NCI-H1417 (cell line): ENCODE data around the gene SNX5.
"Not testable (repeated sequence)": the region's sequence is repeated elsewhere in the genome, so short reads cannot be mapped to it uniquely, and the experiment has no call there.

Source experiments
- DNase-seq, 3 experiments: peaks; one replicate each; lab custom pipeline; 2025; lab: John Stamatoyannopoulos, UW

The SNX5 gene

GRCh38 chr20:17960400-17960885 lies 8.2 kb downstream of the SNX5 start:
- not testable (repeated sequence) for DNase-seq

- no peak for DNase-seq
Observed at GRCh38 chr20:17959257-17959627, 9.4 kb downstream of the SNX5 start.

GRCh38 chr20:17958373-17959256 lies 10.0 kb downstream of the SNX5 start:
- no peak for DNase-seq

- no peak for DNase-seq
Observed at GRCh38 chr20:17957505-17958363, 10.9 kb downstream of the SNX5 start.

- DNase-seq, result no peak
Observed at GRCh38 chr20:17956099-17956685, 12.4 kb downstream of the SNX5 start.

DNA sequence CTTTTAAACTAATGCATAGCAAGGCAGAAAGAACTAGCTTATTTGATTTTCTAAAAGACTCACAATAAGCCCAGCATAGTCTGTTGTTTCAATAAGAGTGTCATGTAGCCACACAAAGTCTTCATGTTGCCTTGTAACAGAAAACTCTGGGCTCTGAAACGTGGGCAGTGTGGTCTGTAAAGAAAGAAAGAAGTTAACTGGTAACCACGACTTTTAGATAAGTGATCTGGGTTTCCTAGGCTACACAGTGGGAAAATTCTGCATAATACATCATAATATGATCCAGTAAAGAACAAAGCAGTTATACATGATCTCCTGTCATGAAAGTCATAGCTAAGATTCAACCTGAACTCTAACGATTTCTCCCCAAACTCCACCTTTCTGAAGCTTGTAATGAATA lies 13.3 kb downstream of the SNX5 start:
- DNase-seq, result no peak

DNA sequence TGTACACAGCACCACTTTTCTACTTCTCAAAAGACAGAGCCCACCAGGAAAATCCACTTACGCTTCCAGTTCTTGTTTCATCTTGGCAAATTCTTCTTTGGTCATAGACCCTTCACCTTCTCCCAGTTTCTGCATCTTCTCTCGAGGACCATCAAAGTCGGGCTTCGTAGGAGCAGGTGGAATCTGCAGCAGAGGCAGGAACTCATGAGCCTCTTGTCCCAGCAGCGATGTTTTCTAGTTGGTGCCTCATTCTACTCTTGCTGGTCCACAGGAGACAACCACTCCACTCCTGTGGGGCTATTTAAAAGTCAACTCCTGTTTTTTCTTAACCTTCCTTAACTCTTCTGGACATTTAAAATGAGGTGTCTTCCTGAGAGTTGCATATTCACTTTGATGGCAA lies 14.7 kb downstream of the SNX5 start:
- no peak for DNase-seq

GRCh38 chr20:17952692-17953684 lies 15.6 kb downstream of the SNX5 start:
- DNase-seq, result no peak

- no peak for DNase-seq
Observed at GRCh38 chr20:17951323-17951722, 17.3 kb downstream of the SNX5 start.

GRCh38 chr20:17950670-17951069 lies 17.9 kb downstream of the SNX5 start:
- DNase-seq, result no peak

GRCh38 chr20:17949899-17950298 lies 18.7 kb downstream of the SNX5 start:
- DNase-seq, result no peak

DNA sequence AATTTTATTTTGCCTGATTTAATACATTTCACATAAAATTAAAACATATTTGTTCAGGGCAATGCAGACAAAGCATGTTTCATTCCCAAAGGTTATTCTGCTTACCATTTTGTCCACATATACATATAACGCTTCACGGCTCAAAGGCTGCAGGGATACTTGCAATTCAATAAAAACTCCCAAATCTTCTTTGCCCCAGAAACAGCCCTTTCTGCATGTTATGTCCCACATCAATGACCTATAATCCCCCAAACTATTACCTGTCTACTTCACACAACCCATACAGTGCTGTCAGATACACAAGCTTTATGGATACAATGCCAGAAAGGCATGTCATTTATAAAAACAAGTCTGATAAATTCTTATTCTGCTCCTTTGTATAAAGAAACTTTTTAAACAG lies 20.2 kb downstream of the SNX5 start:
- no peak for DNase-seq

- DNase-seq, result no peak
Observed at GRCh38 chr20:17947474-17947815, 21.1 kb downstream of the SNX5 start.

GRCh38 chr20:17946572-17947473 lies 21.8 kb downstream of the SNX5 start:
- DNase-seq, result no peak

GRCh38 chr20:17946040-17946439 lies 22.6 kb downstream of the SNX5 start:
- no peak for DNase-seq

DNA sequence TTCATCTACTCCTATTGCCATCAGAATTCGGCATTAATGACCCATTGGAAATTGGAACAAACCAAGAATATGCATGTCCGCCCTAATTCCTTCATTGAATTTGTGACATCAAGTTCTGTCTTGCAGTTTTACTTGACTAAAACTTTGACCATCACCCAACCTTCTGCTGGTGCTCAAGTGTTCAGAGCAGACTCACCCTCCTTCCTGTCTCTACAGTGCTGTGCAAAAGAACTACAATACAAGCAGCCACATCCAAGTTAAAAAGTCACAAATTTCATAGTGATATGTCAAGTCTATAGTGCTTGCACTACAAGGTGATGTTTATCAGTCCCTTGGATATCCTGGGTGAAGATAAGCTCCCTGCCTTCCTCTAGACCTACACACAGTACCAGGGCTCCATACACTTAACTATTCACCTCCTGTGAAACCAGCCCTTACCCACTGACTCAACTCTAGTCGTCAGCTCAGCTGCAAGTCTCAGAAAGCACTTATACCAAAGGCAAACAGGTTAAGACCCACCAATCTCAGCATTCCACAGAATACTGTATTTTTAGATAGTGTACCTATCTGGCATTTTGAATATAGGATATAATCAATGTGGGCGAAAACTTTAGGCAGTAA lies 23.6 kb downstream of the SNX5 start:
- no peak for DNase-seq

DNA sequence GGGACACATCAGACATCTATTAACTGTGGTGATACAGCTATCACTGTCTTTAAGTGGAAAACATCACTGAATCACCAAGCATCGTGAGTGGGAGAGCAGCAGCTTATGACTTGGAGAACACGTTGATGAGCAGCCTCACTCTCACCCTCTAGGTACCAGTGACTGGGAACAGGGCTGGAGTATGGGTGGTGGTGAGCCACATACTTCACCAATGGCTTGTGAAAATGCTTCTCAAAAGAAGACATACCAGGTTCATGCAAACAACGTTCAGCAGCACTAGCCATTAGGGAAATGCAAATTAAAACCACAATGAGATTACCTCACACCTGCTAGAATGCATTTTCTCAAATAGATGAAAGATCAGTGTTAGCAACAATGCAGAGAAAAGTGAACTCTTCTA lies 25.3 kb downstream of the SNX5 start:
- DNase-seq, result no peak

DNA sequence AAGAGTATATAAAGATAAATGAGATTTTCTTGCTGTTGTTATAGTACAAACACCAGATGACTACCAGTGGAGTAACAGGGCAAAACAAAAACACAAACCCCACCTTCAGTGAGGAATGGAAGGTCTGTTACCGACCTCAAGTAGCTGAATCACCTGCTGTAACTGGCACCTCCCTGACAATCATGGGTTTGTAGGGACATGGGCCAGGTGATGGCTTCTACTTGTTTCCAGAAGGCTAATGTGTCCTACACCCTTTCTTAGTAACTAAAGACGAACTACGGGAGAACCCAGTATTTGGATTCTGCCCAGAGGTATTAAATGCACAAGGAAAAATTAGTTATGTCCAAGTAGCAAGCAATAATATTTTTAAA lies 26.8 kb downstream of the SNX5 start:
- no peak for DNase-seq

DNA sequence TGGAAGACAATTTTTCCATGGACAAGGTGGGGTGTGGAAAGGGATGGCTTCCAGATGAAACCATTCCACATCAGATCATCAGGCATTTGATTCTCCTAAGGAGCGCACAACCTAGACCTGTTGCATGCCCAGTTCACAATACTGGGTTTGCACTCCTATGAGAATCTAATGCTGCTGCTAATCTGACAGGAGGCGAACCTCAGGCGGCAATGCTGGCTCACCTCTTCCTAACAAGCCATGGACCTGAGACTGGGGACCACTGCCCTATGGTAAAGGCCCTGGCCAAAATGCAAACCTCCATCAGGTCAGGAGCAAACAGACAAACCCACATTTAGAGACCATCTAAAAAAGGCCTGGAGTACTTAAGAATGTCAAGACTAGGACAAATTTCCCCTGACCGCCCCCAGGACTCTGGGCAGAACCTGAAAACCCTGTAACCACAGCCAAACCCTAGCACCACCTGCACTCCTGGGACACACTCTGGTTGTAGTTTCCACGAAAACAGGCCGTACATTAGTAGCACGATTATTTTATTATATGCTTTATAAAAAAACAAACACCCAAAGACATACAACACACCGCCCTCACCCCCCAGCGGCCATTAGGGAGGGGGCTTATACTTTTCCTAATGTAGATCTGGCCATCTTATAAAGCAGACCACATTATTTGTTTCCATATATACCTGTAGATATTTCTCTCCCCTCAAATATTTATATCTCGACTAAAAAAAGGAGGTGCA lies 27.3 kb downstream of the SNX5 start:
- DNase-seq, result no peak
